Measurements from ENCODE around the gene EI24.
"Not testable (repeated sequence)": the region's sequence is repeated elsewhere in the genome, so short reads cannot be mapped to it uniquely, and the experiment has no call there.

The EI24 gene

DNA sequence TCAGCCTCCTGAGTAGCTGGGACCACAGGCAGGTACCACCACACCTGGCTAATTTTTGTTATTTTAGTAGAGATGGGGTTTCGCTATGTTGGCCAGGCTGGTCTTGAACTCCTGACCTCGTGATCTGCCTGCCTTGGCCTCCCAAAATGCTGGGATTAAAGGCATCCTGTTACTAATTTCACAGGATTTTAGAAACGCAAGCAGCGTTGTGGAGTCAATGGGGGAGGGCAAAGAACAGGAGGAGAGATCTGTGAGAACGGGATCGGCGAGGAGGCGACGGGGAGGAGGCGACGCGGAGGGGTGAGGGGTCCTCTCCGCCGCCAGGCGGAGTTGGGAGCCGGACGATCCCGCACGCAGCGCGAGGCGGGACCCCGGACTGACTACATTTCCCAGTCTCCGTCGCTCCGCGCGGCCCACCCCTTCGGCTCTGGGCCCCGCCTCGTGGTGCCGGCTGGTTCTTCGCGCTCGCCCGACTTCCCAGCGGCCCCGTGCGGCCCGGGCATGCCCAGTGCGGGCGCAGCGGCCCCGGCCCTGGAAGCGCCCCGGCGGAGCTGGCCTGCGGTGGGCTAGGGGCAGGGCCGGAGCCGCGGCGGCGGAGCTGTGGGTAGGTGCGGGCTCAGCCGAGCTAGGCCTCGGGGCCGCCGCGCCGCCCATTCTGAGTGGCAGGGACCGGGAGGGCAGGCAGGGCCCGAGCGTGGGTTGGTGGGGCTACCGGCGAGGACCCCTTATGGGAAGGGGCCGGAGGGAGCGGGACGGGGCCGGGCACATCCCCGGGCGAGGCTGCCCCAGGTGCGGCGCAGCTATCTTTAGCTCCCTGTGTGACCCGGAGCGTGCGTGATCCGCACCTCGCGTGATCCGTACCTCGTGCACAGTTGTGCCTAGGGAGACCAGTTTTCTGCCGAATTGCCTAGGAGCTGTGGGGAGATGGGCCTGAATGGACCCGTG is at the start of gene EI24:
TSS of gene EI24 (plus strand) at position 508 of the 945 bp plus-strand sequence. CDS start 3,051 bp downstream, outside the sequence.
- DNase-seq (ENCODE audit: low read depth), result peak; percentile 93

DNA sequence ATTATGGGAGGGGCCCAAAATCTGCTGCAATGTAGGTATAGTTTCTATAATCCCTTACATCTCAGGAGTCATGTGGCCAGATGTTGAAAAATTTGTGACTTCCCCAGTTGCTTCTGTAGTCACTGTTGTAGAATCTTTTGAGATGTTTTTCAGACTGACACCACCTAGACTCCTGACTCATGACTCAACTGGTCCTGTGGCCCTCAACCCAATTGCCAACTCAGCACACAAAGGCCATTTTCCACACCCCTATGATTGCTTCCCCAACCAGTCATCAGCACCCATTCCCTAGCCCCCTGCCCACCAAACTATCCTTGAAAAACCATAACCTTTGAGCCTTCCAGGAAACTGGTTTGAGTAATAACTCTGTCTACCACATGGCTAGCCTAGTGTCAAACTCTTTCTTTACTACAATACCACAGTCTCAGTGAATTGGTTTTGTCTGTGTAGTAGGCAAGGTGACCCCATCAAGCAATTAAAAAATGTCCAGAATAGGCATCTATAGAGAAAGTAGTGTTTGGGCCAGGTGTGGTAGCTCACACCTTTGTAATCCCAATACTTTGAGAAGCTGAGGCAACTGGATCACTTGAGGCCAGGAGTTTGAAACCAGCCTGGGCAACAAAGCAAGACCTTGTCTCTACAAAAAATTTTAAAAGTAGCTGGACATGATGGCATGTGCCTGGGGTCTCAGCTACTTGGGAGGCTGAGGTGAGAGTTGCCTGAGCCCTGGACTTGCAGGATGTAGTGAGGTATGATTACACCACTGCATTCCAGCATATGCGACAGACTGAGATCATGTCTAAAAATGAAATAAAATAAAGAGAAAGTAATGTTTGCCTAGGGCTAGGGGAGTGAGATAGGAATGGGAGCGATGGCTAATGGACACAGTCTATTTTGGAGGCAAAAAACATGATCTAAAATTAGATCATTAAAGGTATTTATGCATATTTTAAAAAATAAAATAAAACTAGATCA is 49.1 kb upstream of the EI24 start:
- no peak for DNase-seq (ENCODE audit: low read depth)

GRCh38 chr11:125525303-125525702 is 44.0 kb upstream of the EI24 start:
- DNase-seq (ENCODE audit: low read depth), result no peak

- DNase-seq (ENCODE audit: low read depth), result no peak
These were observed 36.6 kb upstream of the EI24 start for GRCh38 chr11:125532668-125533067.

DNA sequence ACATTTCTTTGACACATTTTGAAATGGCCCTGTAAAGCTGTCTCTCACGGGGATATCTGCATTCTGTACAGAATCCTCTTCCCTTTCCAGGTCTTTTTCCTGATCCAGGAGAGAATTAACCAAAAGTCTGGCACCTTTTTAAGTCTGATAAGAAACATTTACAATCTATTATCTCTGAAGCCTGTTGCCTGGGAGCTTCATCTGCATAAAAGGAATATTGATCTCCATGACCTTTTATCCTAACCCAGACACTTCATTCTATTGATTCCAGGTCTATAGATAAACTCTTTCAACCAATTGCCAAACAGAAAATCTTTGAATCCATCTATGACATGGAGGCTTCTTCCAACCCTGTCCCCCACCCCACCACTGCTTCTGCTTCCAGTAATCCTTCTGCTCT is 33.7 kb upstream of the EI24 start:
- no peak for DNase-seq (ENCODE audit: low read depth)

GRCh38 chr11:125536834-125537233 is 32.4 kb upstream of the EI24 start:
- not testable (repeated sequence) for DNase-seq (ENCODE audit: low read depth)

DNA sequence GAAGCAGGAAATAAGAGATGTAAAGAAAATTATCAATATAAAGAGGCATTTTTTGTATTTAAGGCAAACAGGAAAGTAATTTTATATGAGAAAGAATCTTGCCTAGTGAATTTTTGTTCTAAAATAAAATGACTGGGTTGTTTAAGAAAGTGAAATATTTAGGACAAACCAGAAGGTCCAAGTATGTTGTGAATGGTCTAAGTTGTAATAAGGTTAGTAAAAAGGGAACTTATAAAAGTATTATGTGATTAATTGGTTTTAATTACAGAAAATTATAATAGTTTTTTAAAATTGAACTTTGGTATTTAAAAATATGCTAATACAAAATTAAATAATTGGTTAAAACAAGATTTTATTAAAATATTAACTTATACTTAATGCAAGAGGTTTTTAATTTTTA is 26.6 kb upstream of the EI24 start:
- no peak for DNase-seq (ENCODE audit: low read depth)

DNA sequence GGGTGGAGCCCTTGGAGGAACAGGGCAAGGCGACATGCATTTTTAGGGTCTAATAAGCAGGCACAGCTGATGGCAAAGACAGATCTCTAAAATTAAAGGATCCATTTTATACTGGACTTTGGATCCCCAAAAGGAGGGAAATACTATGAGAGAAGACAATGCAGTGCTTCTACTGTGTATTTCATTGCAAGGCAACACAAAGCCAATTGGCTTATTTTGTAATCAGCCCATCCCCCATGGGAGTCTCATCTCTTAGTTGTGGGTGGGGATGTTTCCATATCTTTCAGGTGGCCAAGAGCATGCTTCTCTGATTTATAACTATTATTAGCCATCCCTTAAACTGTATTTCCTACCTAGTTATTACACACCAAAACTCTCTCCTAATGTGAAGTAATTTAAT is 18.5 kb upstream of the EI24 start:
- DNase-seq (ENCODE audit: low read depth), result no peak

- no peak for DNase-seq (ENCODE audit: low read depth)
These were observed 17.4 kb upstream of the EI24 start for GRCh38 chr11:125551835-125552342.

GRCh38 chr11:125552927-125553326 is 16.4 kb upstream of the EI24 start:
- no peak for DNase-seq (ENCODE audit: low read depth)

- no peak for DNase-seq (ENCODE audit: low read depth)
These were observed 15.9 kb upstream of the EI24 start for GRCh38 chr11:125553357-125553756.

DNA sequence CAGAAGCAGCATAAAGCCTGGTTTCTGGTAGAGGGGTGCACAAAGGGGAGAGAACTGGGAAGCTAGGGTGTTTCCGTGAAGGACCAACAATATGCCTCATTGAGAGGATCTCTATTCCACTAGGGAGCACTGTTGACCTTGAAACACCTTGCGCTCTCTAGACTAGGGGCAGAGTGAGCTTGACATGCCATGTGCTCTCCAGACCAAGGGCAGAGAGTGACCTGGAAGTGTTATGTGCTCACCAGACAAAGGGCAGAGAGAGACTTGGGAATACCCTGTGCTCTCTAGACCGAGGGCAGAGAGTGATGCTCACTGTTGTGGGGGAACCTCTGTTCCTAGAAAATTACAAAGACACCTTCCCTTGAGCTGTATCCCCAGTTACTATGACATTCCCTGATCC is 15.2 kb upstream of the EI24 start:
- no peak for DNase-seq (ENCODE audit: low read depth)

DNA sequence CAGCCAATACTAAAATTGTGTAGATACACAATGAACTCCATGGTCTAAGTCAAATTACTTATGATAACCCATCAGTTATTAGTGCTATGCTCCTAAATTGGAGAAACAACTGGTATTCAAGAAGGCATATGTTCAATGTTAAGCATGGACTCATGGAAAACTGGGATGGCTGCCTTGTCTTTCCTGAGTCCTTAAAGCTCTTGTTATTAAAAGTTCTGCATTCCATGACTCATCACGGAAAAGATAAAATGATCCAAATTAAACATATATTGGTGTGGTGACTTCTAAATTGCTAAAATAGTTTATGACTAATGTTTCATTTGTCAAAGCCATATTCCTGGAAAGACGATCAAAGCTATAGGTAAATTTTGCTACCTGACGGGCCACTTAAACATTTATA is 9.4 kb upstream of the EI24 start:
- no peak for DNase-seq (ENCODE audit: low read depth)

DNA sequence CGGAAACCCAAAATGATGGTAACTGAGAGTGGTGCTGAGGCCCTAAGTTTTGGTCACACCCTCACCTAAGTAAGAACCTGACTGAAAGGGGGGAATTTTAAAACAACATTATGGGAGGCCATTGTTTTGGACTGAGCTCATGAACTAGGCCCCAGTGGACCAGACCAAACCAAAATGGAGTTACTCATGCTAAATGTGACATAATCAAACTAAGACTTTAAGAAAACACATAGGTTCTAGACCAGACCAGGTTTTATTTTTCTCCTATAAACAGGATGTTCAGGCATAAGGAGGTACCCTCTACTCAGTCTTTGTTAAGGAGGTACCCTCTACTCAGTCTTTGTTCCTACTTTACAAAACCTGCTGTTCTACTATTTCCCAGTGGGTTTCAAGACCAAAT is 7.4 kb upstream of the EI24 start:
- DNase-seq (ENCODE audit: low read depth), result no peak

GRCh38 chr11:125562430-125562829 is 6.8 kb upstream of the EI24 start:
- DNase-seq (ENCODE audit: low read depth), result no peak

- DNase-seq (ENCODE audit: low read depth), result no peak
These were observed 4.9 kb upstream of the EI24 start for GRCh38 chr11:125564357-125564756.

DNA sequence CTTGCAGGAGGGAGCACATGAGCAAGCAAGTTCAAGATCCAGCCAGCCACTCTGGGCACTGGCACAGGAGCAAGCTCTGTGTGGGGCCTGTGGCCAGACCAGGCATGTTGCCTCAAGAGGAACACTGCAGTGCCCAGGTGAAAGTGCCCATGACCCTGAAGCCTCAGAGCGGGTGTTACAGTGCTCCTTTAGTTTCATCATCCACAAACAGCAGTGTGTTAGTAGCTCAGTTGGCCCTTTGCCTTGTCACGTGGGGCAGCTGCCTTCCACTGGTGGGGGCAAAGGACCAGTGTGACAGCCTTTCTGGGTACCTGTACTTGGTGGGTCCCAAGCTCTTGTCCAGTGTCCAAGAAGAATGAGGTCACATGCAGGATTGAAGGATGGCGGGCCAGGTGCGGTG is 3.0 kb upstream of the EI24 start:
- DNase-seq (ENCODE audit: low read depth), result no peak

GRCh38 chr11:125569915-125570621 is 791 bp downstream of the EI24 start:
- peak; percentile 37 for DNase-seq (ENCODE audit: low read depth)

GRCh38 chr11:125570952-125571351 is 1.7 kb downstream of the EI24 start:
- DNase-seq (ENCODE audit: low read depth), result no peak

DNA sequence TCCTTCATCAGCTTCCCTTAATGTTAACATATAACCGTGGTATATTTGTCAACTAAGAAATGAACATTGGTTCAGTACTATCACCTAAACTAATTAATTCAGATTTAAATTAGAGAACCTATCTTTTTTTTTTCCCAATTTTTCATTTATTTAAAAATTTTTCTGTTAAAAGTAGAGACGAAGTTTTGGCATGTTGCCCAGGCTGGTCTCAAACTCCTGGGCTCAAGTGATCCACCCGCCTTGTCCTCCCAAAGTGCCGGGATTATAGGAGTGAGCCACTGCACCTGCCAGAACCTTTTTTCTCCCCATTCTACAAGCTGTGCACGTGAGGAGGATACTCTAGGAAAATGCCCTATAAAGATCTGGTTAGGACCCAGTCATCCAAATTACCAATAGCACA is 3.6 kb downstream of the EI24 start:
- no peak for DNase-seq (ENCODE audit: low read depth)

DNA sequence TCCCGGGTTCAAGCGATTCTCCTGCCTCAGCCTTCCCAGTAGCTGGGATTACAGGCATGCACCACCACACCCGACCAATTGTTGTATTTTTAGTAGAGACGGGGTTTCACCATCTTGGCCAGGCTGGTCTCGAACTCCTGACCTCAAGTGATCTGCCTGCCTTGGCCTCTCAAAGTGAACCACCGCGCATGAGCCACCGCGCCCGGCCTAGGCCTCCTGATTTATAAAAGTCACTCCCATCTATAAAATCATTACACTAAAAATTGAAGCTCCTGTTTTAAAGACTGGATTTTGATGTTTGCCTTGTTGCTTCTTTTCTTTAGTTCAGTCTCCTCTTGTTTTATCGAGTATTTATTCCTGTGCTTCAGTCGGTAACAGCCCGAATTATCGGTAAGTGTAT is 7.9 kb downstream of the EI24 start:
- not testable (repeated sequence) for DNase-seq (ENCODE audit: low read depth)

GRCh38 chr11:125578783-125579182 is 9.5 kb downstream of the EI24 start:
- no peak for DNase-seq (ENCODE audit: low read depth)
